ENCODE results near the gene TK2. TPM values are rescaled to one million over a fixed set of nuclear protein-coding genes. Genes with fewer than 3 reads are reported as not detected.
A peak's percentile ranks its signal among the peaks of the same experiment; 100 is the strongest.

The TK2 gene
- total and polyA plus RNA-seq, 7 experiments from 2014 or later, result 3.5 to 19.8 (median 6.4) TPM

DNA sequence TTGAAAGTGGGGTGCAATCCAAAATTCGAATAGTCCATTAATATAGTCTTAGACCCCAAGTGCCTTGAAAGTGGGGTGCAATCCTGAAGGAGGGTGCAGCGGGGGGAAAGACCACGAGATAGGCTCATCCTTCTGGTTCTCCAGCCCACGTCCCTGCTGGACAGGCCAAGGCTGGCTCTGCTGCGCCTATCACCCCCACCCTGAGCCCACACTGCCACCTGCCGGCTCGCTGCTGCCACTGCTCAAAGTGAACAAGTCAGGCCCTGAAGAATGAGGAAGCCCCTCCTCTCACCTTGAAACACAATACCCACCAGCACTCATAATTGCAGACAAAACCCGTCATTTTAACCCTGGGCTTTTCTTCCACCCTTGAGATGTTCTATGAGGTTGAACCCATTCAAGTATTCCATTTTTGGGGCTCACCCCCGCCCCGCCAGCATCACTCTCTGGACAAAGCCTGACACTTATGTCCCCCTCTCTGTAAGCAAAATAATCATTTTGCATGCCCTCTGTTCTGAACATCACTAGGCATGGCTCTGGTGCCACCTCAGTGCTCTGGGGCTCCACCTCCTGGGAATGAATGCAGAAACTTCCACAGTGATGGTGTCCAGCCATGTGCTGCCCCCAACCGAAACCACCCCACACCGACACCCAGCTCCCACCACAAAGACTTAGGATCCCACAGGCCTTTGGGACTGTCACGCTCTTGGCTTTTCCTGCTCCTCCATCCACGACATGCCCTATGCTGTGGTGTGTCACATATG, 66.1 kb downstream of the TK2 start:
- no peaks in the 10 kb centered on the region for H3K27me3 ChIP-seq (ENCODE audit: control insufficient read depth in 2 of 2, insufficient read depth in 2 of 2, low read length in 2 of 2)
- CTCF ChIA-PET, result interaction anchor here (1.4 to 9.1 kb wide), 2 partner anchors 78 to 118 kb away, joined by 4 to 84 read pairs; no protein-coding TSS in a partner anchor
- intact Hi-C loops (cut with micrococcal nuclease), result loop anchor here (1.0 kb wide), 2 partner anchors 78 to 105 kb away; no protein-coding TSS in a partner anchor
- H3K27ac ChIP-seq (ENCODE audit: low read depth, low read length), result no peak overlapping the region
- peaks cover 7 to 8% of the 10 kb centered on the region in 2 donors for H3K4me1 ChIP-seq (ENCODE audit: control insufficient read depth in 2 of 2, insufficient read depth in 2 of 2, low read length in 2 of 2)
- DNase-seq, result peak; percentile 55 to 79 (median 64)
- H3K27me3 Mint-ChIP-seq, result no peaks in the 10 kb centered on the region
- POLR2A ChIA-PET, result interaction anchor here (0.6 to 0.9 kb wide), 2 partner anchors 75 to 106 kb away, joined by 3 read pairs; no protein-coding TSS in a partner anchor
- H3K9me3 ChIP-seq (ENCODE audit: control insufficient read depth in 2 of 3, low read length in 3 of 3), result no peaks in the 10 kb centered on the region
- H3K36me3 ChIP-seq (ENCODE audit: control insufficient read depth in 2 of 3, insufficient read depth in 3 of 3, low read length in 3 of 3), result no peaks in the 10 kb centered on the region
- peaks cover 0 to 4% (median 0%) of the 10 kb centered on the region in 5 donors for H3K36me3 Mint-ChIP-seq
- ATAC-seq, result peak; percentile 84
- peaks cover 0 to 4% (median 0%) of the 10 kb centered on the region in 11 donors for H3K9me3 Mint-ChIP-seq
- no peak overlapping the region for H3K4me3 ChIP-seq (ENCODE audit: low read length)
- peak overlapping the region in 1 of 10 donors; percentile 9 for H3K4me3 Mint-ChIP-seq
- peak overlapping the region in 4 of 9 donors; percentile 44 to 88 (median 68) for H3K27ac Mint-ChIP-seq
- peaks cover 6 to 40% (median 18%) of the 10 kb centered on the region in 7 donors for H3K4me1 Mint-ChIP-seq

DNA sequence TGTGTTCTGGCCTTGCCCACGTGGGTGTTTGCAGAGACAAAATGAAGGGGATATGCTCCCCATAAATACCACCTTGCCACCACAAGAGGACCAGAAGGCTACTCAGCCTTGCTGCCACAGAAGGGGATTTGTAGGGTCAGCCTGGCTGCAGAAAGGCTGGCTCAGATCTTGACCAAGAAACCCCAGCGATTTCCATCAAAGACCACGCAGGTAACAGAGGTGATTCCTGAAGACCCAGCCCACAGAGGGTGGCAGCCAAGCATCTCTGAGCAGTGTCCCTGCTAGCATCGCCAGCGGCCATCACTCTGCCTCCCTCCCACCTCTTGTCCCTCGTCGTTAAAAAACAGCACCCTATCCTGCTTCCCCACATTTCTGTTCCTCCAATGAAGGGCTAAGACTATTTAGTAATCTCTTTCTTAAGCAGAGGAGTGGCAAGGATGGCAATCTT, 68.0 kb downstream of the TK2 start:
- H3K27me3 Mint-ChIP-seq, result no peaks in the 10 kb centered on the region
- no peak overlapping the region for H3K4me3 Mint-ChIP-seq
- no peaks in the 10 kb centered on the region for H3K36me3 ChIP-seq (ENCODE audit: control insufficient read depth in 2 of 3, insufficient read depth in 3 of 3, low read length in 3 of 3)
- H3K27me3 ChIP-seq (ENCODE audit: control insufficient read depth in 2 of 2, insufficient read depth in 2 of 2, low read length in 2 of 2), result no peaks in the 10 kb centered on the region
- H3K9me3 Mint-ChIP-seq, result peaks cover 0 to 3% (median 0%) of the 10 kb centered on the region in 11 donors
- ChIA-PET POLR2A (interaction anchor here (0.7 to 1.4 kb wide), 3 partner anchors 71 to 75 kb away, joined by 3 read pairs; partner anchors contain the start of gene CKLF), CTCF (interaction anchor here (1.2 to 9.1 kb wide), 4 partner anchors 8 to 107 kb away, joined by 3 to 84 read pairs (median 3); no protein-coding TSS in a partner anchor)
- H3K27ac ChIP-seq (ENCODE audit: low read depth, low read length), result no peak overlapping the region
- peaks cover 6 to 41% (median 25%) of the 10 kb centered on the region in 7 donors for H3K4me1 Mint-ChIP-seq
- ATAC-seq (no peak), DNase-seq (no peak)
- peaks cover 11 to 13% of the 10 kb centered on the region in 2 donors for H3K4me1 ChIP-seq (ENCODE audit: control insufficient read depth in 2 of 2, insufficient read depth in 2 of 2, low read length in 2 of 2)
- intact Hi-C loops (cut with micrococcal nuclease), result no loop called here
- no peak overlapping the region for H3K27ac Mint-ChIP-seq
- no peaks in the 10 kb centered on the region for H3K36me3 Mint-ChIP-seq
- H3K4me3 ChIP-seq (ENCODE audit: low read length), result no peak overlapping the region
- no peaks in the 10 kb centered on the region for H3K9me3 ChIP-seq (ENCODE audit: control insufficient read depth in 2 of 3, low read length in 3 of 3)

- no peak for ATAC-seq
- no peaks in the 10 kb centered on the region for H3K27me3 ChIP-seq (ENCODE audit: control insufficient read depth in 2 of 2, insufficient read depth in 2 of 2, low read length in 2 of 2)
- CTCF ChIA-PET, result interaction anchor here (1.2 to 9.1 kb wide), 3 partner anchors 75 to 108 kb away, joined by 3 to 84 read pairs (median 3); no protein-coding TSS in a partner anchor
- H3K27ac Mint-ChIP-seq, result peak overlapping the region in 1 of 9 donors; percentile 51
- DNase-seq, result no peak
- POLR2A ChIA-PET, result interaction anchor here (0.7 to 1.4 kb wide), 3 partner anchors 31 to 74 kb away, joined by 3 read pairs; partner anchors contain the start of gene CKLF
- no peak overlapping the region for H3K4me3 ChIP-seq (ENCODE audit: low read length)
- H3K27me3 Mint-ChIP-seq, result no peaks in the 10 kb centered on the region
- H3K36me3 ChIP-seq (ENCODE audit: control insufficient read depth in 2 of 3, insufficient read depth in 3 of 3, low read length in 3 of 3), result no peaks in the 10 kb centered on the region
- H3K36me3 Mint-ChIP-seq, result no peaks in the 10 kb centered on the region
- H3K4me3 Mint-ChIP-seq, result no peak overlapping the region
- H3K4me1 ChIP-seq (ENCODE audit: control insufficient read depth in 2 of 2, insufficient read depth in 2 of 2, low read length in 2 of 2), result peaks cover 13% of the 10 kb centered on the region in 2 donors
- peaks cover 6 to 44% (median 26%) of the 10 kb centered on the region in 7 donors for H3K4me1 Mint-ChIP-seq
- intact Hi-C loops (cut with micrococcal nuclease), result no loop called here
- H3K9me3 Mint-ChIP-seq, result peaks cover 0 to 3% (median 0%) of the 10 kb centered on the region in 11 donors
- H3K9me3 ChIP-seq (ENCODE audit: control insufficient read depth in 2 of 3, low read length in 3 of 3), result no peaks in the 10 kb centered on the region
- no peak overlapping the region for H3K27ac ChIP-seq (ENCODE audit: low read depth, low read length)
Observed at GRCh38 chr16:66481081-66481942, 68.6 kb downstream of the TK2 start.

DNA sequence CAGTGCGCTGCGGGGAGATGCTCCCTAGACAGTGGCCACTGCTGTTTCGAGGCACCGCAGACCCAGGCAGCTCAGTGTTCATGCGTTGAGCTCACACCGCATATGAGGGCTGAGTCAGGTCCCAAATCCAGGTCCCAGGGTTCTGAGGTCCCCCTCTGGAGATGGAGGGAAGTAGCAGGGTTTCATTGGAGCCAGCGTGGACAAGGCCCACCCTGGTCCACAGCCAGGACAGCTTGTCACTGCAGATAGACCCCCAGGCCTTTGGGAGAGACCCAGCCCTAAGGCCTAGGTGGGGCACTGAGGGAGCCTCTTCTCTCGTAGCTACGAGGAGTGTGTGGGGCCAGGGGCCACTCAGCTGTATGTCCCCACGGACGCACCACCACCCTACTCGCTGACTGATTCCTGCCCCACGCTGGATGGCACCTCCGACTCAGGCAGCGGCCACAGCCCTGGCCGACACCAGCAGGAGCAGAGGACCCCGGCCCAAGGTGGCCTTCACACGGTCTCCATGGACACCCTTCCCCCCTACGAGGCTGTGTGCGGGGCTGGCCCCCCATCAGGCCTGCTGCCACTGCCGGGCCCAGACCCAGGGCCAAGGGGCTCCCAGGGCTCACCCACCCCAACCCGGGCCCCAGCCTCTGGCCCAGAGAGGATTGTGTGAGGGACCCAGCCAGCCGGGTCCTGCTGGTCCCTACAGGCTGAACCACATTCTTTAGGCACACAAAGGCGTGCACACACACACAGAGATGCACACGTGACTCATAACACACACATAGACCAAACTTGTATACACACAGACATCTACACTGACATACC, 69.4 kb downstream of the TK2 start:
- H3K27ac Mint-ChIP-seq, result no peak overlapping the region
- ATAC-seq, result no peak
- intact Hi-C loops (cut with micrococcal nuclease), result no loop called here

DNA sequence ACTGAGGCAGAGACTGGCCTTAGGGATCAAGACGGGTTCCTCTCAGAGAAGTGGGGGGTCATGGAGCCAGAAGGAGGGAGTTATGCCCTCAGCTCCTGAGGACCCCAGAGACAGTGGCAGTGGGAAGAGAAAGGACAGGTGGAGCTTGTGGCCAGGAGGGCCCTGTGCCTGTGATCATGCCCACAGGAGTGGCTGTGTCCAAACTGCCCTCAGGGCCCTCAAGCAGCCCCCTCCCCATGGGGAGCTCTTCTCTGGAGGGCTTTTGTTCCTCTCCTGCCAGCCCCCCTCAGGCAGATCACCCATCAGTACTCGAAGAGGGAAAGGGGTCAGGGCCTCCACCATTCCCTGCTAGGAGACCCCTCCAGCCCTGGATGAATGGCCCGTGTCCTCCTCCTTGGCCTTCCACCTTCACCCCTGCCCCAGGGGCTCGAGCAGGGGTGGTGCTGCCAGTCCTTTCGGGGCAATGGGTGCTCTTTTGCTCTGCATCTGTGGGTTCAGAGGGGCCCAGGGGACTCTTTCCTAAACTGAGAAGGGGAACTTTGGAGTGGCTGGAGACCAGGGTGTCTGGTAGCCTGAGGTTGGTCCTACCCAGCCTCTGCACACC, 70.2 kb downstream of the TK2 start:
- no peak for DNase-seq
- H3K4me1 Mint-ChIP-seq, result peaks cover 10 to 44% (median 33%) of the 10 kb centered on the region in 7 donors
- H3K27ac Mint-ChIP-seq, result peak overlapping the region in 1 of 9 donors; percentile 29
- Histone ChIP-seq H3K9me3 (ENCODE audit: control insufficient read depth in 2 of 3, low read length in 3 of 3) (no peaks in the 10 kb centered on the region), H3K4me1 (ENCODE audit: control insufficient read depth in 2 of 2, insufficient read depth in 2 of 2, low read length in 2 of 2) (peaks cover 17 to 20% of the 10 kb centered on the region in 2 donors), H3K27me3 (ENCODE audit: control insufficient read depth in 2 of 2, insufficient read depth in 2 of 2, low read length in 2 of 2) (no peaks in the 10 kb centered on the region), H3K4me3 (ENCODE audit: low read length) (no peak overlapping the region), H3K36me3 (ENCODE audit: control insufficient read depth in 2 of 3, insufficient read depth in 3 of 3, low read length in 3 of 3) (no peaks in the 10 kb centered on the region), H3K27ac (ENCODE audit: low read depth, low read length) (no peak overlapping the region)
- peaks cover 0 to 3% (median 0%) of the 10 kb centered on the region in 11 donors for H3K9me3 Mint-ChIP-seq
- intact Hi-C loops (cut with micrococcal nuclease), result loop anchor here in 1 of 2 donors (2.0 to 5.0 kb wide), 2 partner anchors 45 to 393 kb away; no protein-coding TSS in a partner anchor
- H3K27me3 Mint-ChIP-seq, result no peaks in the 10 kb centered on the region
- ChIA-PET POLR2A (interaction anchor here (1.1 to 1.4 kb wide), 2 partner anchors 71 to 124 kb away, joined by 3 to 4 read pairs; no protein-coding TSS in a partner anchor), CTCF (interaction anchor here (0.6 to 9.1 kb wide), 8 partner anchors 29 to 302 kb away, joined by 3 to 84 read pairs (median 5); no protein-coding TSS in a partner anchor)
- H3K4me3 Mint-ChIP-seq, result no peak overlapping the region
- ATAC-seq, result no peak
- H3K36me3 Mint-ChIP-seq, result no peaks in the 10 kb centered on the region

More for the DNA sequence above, 69.4 kb downstream of the TK2 start:
- Histone ChIP-seq H3K27ac (ENCODE audit: low read depth, low read length) (no peak overlapping the region), H3K9me3 (ENCODE audit: control insufficient read depth in 2 of 3, low read length in 3 of 3) (no peaks in the 10 kb centered on the region), H3K36me3 (ENCODE audit: control insufficient read depth in 2 of 3, insufficient read depth in 3 of 3, low read length in 3 of 3) (no peaks in the 10 kb centered on the region), H3K27me3 (ENCODE audit: control insufficient read depth in 2 of 2, insufficient read depth in 2 of 2, low read length in 2 of 2) (no peaks in the 10 kb centered on the region), H3K4me1 (ENCODE audit: control insufficient read depth in 2 of 2, insufficient read depth in 2 of 2, low read length in 2 of 2) (peaks cover 13% of the 10 kb centered on the region in 2 donors), H3K4me3 (ENCODE audit: low read length) (no peak overlapping the region)
- peaks cover 0 to 3% (median 0%) of the 10 kb centered on the region in 11 donors for H3K9me3 Mint-ChIP-seq
- H3K27me3 Mint-ChIP-seq, result no peaks in the 10 kb centered on the region
- H3K4me3 Mint-ChIP-seq, result no peak overlapping the region
- CTCF ChIA-PET, result interaction anchor here (0.7 to 9.1 kb wide), 7 partner anchors 30 to 119 kb away, joined by 3 to 84 read pairs (median 4); no protein-coding TSS in a partner anchor
- POLR2A ChIA-PET, result interaction anchor here (1.2 kb wide), 1 partner anchor 32 kb away, joined by 3 read pairs; no protein-coding TSS in a partner anchor
- no peak for DNase-seq
- H3K4me1 Mint-ChIP-seq, result peaks cover 6 to 43% (median 26%) of the 10 kb centered on the region in 7 donors
- no peaks in the 10 kb centered on the region for H3K36me3 Mint-ChIP-seq

Measured in naive thymus-derived CD4-positive, alpha-beta T cell (primary cell).